Pancreas (tissue), 10 donors: ENCODE data around the gene MFAP3. TPM values are rescaled to one million over a fixed set of nuclear protein-coding genes. Genes with fewer than 3 reads are reported as not detected.

Experiments used
- ATAC-seq, 4 donors: fragments of 200-7000 bp; cut with Tn5 transposase; one replicate each; pipeline versions ENCODE4 v1.8.0 to v1.9.1; 2020; ENCODE audit warnings: mild to moderate bottlenecking in 4 of 4, moderate library complexity in 4 of 4
- DNase-seq, 6 donors: peaks; one replicate each; pipeline ENCODE4 v3.0.0-alpha.2; 2020
- FAIRE-seq: peaks from 2 replicates; lab custom pipeline; 2012; peaks lifted over from hg19 to GRCh38; lab: Jason Lieb, UNC
- H3K27ac ChIP-seq, 4 donors: fragments of 200-600 bp; sonication (generic); 1 replicate in 3 of 4; 2 replicates in 1 of 4; pipeline versions ENCODE4 v1.5.0 to v1.8.0; 2020
- H3K27me3 ChIP-seq, 4 donors: fragments of 200-600 bp; one replicate each; pipeline ENCODE4 v1.8.0; 2021
- H3K36me3 ChIP-seq, 3 donors: fragments of 200-600 bp; sonication (generic) in 1 of 3; one replicate each; pipeline versions ENCODE4 v1.5.0 to v1.8.0; 2020 to 2021
- H3K4me1 ChIP-seq, 3 donors: fragments of 200-600 bp; one replicate each; pipeline ENCODE4 v1.8.0; 2021
- H3K4me3 ChIP-seq, 4 donors: fragments of 200-600 bp; sonication (generic) in 2 of 4; one replicate each; pipeline versions ENCODE4 v1.5.0 to v1.8.0; 2020 to 2021
- H3K9me3 ChIP-seq, 4 donors: fragments of 200-600 bp; one replicate each; pipeline ENCODE4 v1.8.0; 2021
- WGBS, 2 donors: extraction: QIAGEN DNeasy Blood & Tissue Kit; methylation state at CpG; one replicate each; pipeline ENCODE4 v1.1.7; 2013; 5-methylcytosine and 5-hydroxymethylcytosine counted together
- intact Hi-C, 3 donors: fragments of 100-400 bp; cut with DNase I; formaldehyde crosslinking; loops; one replicate each; pipeline versions ENCODE4 v1.11.1 to v1.14.2; 2022
- polyA plus RNA-seq, 2 donors: library from polyadenylated mRNA; stranded (reverse); fragments of 200-250 nt; gene quantifications; one replicate each; pipeline ENCODE4 v1.2.3, GENCODE V29; 2013
- total RNA-seq, 6 donors: library from RNA; stranded (reverse); fragmentation: NEBNext Ultra II Directional in 4 of 6; extraction: Animal tissue kit (Norgen Biotek cat#: 25700) in 4 of 6; gene quantifications; one replicate each; pipeline versions ENCODE4 v1.2.1 to v1.2.4, GENCODE V29; 2021 to 2023
- TF ChIP-seq, protein P1 (sequence below), 4 donors: fragments of 200-600 bp; sonication (generic) in 3 of 4; IDR thresholded peaks; one replicate each; pipeline versions ENCODE4 v1.5.0 to v1.8.0; 2021; ENCODE audit warnings: antibody characterized with exemption in 4 of 4
- donor health status: healthy with polysubstance abuse.
- donor health status: DM: no; HTN: no; CAD: no; lungs with moderate emphysema.
- donor health status: DM: no; HTN: no; CAD: no.
- donor health status: control.
- donor health status: control.
- donor health status: Bipolar disorder and iron deficiency.
- donor health status: DM: yes; HTN: yes; CAD: no.
- donor health status: DM: no; HTN: no; CAD: no.
- donor health status: DM: no; HTN: no; CAD: no.
- donor health status: DM: yes; HTN: yes; CAD: no.

The MFAP3 gene
- total and polyA plus RNA-seq, 8 donors = 0.99 to 16.3 (median 8.6) TPM

DNA sequence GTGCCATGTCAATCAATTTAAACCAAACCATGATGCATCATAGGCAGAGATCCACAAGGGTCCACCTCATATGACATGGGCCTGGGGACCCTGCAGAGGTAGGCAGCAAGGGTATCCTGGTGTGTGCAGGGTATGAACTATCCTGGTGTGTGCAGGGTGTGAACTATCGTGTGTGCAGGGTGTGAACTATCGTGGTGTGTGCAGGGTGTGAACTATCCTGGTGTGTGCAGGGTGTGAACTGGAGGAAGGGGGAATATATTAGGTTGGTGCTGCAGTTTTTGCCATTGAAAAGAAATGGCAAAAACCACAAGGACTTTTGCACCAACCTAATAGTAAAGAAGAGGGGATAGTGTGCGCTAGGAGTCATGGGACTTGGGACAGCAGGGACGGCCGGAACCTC, 50.0 kb downstream of the MFAP3 start:
- FAIRE-seq = no peak
- H3K27me3 ChIP-seq = no peaks in the 10 kb centered on the region
- no peaks in the 10 kb centered on the region for H3K36me3 ChIP-seq
- no peak overlapping the region for H3K27ac ChIP-seq
- ATAC-seq = no peak
- no peaks in the 10 kb centered on the region for H3K9me3 ChIP-seq
- H3K4me3 ChIP-seq = no peak overlapping the region
- TF ChIP-seq, protein P1, sequence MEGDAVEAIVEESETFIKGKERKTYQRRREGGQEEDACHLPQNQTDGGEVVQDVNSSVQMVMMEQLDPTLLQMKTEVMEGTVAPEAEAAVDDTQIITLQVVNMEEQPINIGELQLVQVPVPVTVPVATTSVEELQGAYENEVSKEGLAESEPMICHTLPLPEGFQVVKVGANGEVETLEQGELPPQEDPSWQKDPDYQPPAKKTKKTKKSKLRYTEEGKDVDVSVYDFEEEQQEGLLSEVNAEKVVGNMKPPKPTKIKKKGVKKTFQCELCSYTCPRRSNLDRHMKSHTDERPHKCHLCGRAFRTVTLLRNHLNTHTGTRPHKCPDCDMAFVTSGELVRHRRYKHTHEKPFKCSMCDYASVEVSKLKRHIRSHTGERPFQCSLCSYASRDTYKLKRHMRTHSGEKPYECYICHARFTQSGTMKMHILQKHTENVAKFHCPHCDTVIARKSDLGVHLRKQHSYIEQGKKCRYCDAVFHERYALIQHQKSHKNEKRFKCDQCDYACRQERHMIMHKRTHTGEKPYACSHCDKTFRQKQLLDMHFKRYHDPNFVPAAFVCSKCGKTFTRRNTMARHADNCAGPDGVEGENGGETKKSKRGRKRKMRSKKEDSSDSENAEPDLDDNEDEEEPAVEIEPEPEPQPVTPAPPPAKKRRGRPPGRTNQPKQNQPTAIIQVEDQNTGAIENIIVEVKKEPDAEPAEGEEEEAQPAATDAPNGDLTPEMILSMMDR (IDR thresholded peaks at IDR 0.05) = no peak
- no peak for DNase-seq
- no peaks in the 10 kb centered on the region for H3K4me1 ChIP-seq
- 88 to 96% methylated on average over 5 of the region's 5 CpGs for WGBS, 2 donors
- intact Hi-C loops = no loop called here

DNA sequence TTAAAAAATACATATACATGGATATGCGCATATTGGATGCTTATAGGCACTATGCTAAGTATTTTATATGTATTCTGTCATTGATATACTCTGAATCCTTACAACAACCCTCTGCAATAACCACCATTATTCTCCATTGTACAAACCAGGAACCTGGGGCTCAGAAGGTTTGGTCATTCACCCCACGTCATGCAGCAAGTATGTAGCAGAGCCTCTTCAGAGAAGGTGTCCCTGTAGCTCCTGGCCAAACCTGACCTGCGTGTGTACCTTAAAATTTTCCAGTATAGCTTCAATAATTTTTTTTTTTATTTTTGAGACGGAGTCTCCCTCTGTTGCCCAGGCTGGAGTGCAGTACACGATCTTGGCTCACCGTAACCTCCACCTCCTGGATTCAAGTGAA, 51.9 kb downstream of the MFAP3 start:
- Histone ChIP-seq H3K9me3 (no peaks in the 10 kb centered on the region), H3K36me3 (no peaks in the 10 kb centered on the region), H3K27ac (no peak overlapping the region), H3K4me3 (no peak overlapping the region), H3K4me1 (no peaks in the 10 kb centered on the region), H3K27me3 (no peaks in the 10 kb centered on the region)
- WGBS, 2 donors = 92 to 95% methylated on average over 6 of the region's 6 CpGs
- FAIRE-seq = no peak
- TF ChIP-seq, protein P1 (IDR thresholded peaks at IDR 0.05) = no peak
- DNase-seq = no peak
- ATAC-seq = no peak
- intact Hi-C loops = no loop called here

DNA sequence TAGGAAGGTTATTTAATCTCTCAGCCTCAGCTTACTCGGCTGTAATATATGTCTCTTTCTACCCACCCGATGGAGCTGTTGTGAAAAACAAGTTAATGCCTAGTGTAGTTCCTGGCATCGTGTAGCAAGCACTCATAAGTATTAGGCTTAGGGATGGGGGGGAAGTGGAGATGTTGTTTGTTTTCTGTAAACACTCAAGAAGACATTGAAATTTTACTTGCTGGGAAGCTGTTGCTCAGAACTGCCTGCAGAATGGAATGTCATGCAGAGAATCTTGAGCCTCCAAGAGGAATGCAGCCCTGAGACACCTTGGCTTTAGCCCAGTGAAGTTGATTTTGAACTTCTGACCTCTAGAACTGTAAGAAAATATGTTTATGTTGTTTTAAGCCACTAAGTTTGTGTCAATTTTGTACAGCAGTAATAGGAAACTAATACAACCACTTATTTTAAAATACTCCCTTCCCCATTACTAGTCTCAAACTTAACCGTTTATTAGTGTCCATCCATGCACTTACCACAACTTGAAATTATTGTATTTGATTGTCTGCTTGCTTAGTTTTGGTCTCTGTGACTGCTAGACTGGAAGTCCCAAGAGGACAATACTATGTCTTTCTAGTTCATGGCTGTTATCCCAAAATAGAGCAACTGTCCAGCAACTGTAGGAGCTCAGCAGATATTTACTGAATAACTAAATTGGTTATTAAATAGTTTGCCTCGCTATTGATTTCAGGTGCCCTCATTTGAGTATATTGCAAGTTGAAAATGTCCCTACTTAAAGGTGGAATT, 53.8 kb downstream of the MFAP3 start:
- FAIRE-seq = no peak

DNA sequence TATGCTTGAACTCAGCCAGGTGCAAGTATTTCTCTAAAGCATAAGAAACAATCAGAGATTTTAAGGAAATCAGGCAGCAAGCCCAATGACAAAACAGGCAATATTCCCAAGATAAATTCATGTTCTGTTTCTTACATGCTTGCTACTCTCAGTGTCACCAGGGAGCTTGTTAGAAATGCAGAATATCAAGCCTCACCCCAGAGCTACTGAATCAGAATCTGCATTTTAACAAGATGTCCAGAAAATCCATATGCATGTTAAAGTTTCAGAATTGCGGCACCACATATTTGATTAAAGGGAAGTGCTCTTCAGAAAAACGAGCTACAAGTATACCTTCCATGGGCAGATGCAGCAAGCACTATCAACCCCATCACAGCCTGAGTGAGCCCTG, 54.4 kb downstream of the MFAP3 start:
- 49 to 60% methylated on average over 2 of the region's 2 CpGs for WGBS, 2 donors
- intact Hi-C loops = no loop called here
- Histone ChIP-seq H3K27ac (no peak overlapping the region), H3K9me3 (no peaks in the 10 kb centered on the region), H3K4me1 (no peaks in the 10 kb centered on the region), H3K27me3 (no peaks in the 10 kb centered on the region), H3K4me3 (no peak overlapping the region), H3K36me3 (no peaks in the 10 kb centered on the region)
- FAIRE-seq = no peak
- DNase-seq = no peak
- ATAC-seq = no peak
- TF ChIP-seq, protein P1 (IDR thresholded peaks at IDR 0.05) = no peak

More for the DNA sequence above, 53.8 kb downstream of the MFAP3 start:
- no peak for ATAC-seq
- TF ChIP-seq, protein P1 (IDR thresholded peaks at IDR 0.05) = no peak
- intact Hi-C loops = no loop called here
- Histone ChIP-seq H3K4me1 (no peaks in the 10 kb centered on the region), H3K36me3 (no peaks in the 10 kb centered on the region), H3K9me3 (no peaks in the 10 kb centered on the region), H3K27me3 (no peaks in the 10 kb centered on the region), H3K27ac (no peak overlapping the region), H3K4me3 (no peak overlapping the region)
- 55 to 61% methylated on average over 5 of the region's 5 CpGs for WGBS, 2 donors
- DNase-seq = no peak

DNA sequence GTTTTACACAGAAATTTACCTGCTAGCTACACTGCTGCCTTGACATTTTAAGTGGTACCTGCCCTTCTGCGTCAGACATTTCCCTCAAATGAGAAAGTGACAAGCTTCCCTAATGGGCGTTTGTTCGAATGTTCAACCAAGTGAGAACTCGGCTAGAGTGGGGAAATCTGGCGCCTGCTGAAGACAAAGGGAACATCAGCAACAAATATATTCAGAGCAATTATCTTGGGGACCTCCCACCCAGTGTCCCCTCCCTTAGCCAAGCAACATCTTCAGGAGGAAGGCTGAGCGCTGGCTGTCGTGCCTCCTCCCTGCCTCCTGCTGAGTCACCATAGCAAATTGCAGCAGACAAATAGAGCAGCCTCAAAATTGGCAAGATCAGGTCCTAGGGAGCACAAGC, 57.1 kb downstream of the MFAP3 start:
- no peak for ATAC-seq
- no peak overlapping the region for H3K27ac ChIP-seq
- no peaks in the 10 kb centered on the region for H3K36me3 ChIP-seq
- H3K27me3 ChIP-seq = no peaks in the 10 kb centered on the region
- 76 to 81% methylated on average over 7 of the region's 7 CpGs for WGBS, 2 donors
- DNase-seq = no peak
- no peak overlapping the region for H3K4me3 ChIP-seq
- H3K4me1 ChIP-seq = no peaks in the 10 kb centered on the region
- FAIRE-seq = no peak
- TF ChIP-seq, protein P1 (IDR thresholded peaks at IDR 0.05) = no peak
- H3K9me3 ChIP-seq = no peaks in the 10 kb centered on the region
- intact Hi-C loops = no loop called here
